ENCODE results near the gene SCARB2. TPM values are rescaled to one million over a fixed set of nuclear protein-coding genes. Genes with fewer than 3 reads are reported as not detected.

The SCARB2 gene
- total RNA-seq, 2 donors from 2014 or later = 156 to 164 TPM

DNA sequence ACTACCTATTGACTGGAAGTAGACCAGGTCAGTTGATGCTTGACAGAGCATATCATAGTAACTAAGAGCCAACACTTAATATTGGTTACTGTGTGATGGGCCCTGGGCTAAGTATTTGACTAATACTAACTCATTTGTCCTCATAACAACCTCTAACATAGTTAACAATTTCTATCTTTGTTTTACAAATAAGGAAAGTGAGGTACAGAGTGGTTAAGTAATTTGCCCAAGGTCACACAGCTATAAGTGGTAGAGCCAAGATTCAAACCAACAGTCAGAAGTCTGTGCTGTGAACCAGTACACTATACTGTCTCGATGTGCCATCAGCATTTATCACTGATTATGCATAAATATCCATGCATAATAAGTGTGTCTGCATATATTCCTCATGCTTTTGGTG, 38.3 kb downstream of the SCARB2 start:
- Histone ChIP-seq H3K27me3 (no peaks in the 10 kb centered on the region), H3K9ac (ENCODE audit: low read depth in 2 of 2, low read length in 2 of 2) (no peak overlapping the region), H3K4me3 (no peak overlapping the region), H3K36me3 (peaks cover 6% of the 10 kb centered on the region), H3K9me3 (no peaks in the 10 kb centered on the region), H3K4me1 (no peaks in the 10 kb centered on the region), H3K27ac (no peak overlapping the region)
- intact Hi-C loops (cut with DNase I) = no loop called here
- TF ChIP-seq, protein P1, sequence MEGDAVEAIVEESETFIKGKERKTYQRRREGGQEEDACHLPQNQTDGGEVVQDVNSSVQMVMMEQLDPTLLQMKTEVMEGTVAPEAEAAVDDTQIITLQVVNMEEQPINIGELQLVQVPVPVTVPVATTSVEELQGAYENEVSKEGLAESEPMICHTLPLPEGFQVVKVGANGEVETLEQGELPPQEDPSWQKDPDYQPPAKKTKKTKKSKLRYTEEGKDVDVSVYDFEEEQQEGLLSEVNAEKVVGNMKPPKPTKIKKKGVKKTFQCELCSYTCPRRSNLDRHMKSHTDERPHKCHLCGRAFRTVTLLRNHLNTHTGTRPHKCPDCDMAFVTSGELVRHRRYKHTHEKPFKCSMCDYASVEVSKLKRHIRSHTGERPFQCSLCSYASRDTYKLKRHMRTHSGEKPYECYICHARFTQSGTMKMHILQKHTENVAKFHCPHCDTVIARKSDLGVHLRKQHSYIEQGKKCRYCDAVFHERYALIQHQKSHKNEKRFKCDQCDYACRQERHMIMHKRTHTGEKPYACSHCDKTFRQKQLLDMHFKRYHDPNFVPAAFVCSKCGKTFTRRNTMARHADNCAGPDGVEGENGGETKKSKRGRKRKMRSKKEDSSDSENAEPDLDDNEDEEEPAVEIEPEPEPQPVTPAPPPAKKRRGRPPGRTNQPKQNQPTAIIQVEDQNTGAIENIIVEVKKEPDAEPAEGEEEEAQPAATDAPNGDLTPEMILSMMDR (IDR thresholded peaks at IDR 0.05) = no peak
- no peak for DNase-seq

DNA sequence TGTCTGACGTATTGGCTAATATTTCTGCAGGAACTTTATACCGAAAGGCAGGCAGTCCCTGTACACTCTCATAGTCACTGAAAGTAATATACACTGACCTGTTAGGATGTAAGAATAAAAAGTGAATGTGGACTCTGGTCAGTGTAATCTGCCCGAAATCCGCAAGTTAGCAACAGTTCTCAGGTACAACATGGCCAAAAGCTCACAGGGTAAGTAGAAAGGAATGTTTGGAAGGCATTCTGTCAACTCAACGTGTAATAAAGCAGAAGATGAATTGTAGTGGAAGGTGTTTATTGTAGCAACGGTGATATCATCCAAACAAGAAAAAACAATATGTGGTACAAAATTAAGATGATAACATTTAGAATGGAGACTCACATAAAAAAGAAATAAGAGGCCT, 39.4 kb downstream of the SCARB2 start:
- no peaks in the 10 kb centered on the region for H3K4me1 ChIP-seq
- no peak overlapping the region for H3K27ac ChIP-seq
- intact Hi-C loops (cut with DNase I) = no loop called here

DNA sequence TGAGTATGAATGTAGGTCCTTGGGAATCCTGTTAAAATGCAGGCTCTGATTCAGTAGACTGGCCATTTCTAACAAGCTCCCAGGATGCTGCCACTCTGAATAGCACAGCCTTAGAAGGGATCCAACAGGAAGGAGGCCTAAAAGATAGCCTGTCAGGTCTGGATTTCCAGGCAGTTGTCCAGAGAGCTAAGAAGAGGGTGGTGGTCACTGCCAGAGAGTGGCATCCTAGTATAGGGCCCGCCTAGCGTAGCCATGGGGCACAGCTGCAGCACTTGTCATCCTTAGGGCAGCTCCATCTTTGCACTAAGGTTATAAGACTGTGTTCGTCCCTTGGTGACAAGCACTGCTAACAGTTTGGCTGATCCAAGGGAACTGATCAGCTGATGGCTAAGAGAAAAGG, 44.9 kb downstream of the SCARB2 start:
- Histone ChIP-seq H3K4me3 (no peak overlapping the region), H3K9me3 (no peaks in the 10 kb centered on the region), H3K27me3 (no peaks in the 10 kb centered on the region), H3K9ac (ENCODE audit: low read depth in 2 of 2, low read length in 2 of 2) (no peak overlapping the region), H3K36me3 (peaks cover 8% of the 10 kb centered on the region), H3K4me1 (no peaks in the 10 kb centered on the region), H3K27ac (no peak overlapping the region)
- DNase-seq = no peak
- intact Hi-C loops (cut with DNase I) = no loop called here
- TF ChIP-seq, protein P1 (IDR thresholded peaks at IDR 0.05) = no peak

More for the DNA sequence above, 39.4 kb downstream of the SCARB2 start:
- no peak for DNase-seq
- no peak overlapping the region for H3K4me3 ChIP-seq
- H3K36me3 ChIP-seq = peaks cover 6% of the 10 kb centered on the region
- H3K9me3 ChIP-seq = no peaks in the 10 kb centered on the region
- TF ChIP-seq, protein P1 (IDR thresholded peaks at IDR 0.05) = no peak
- H3K27me3 ChIP-seq = no peaks in the 10 kb centered on the region
- no peak overlapping the region for H3K9ac ChIP-seq (ENCODE audit: low read depth in 2 of 2, low read length in 2 of 2)

DNA sequence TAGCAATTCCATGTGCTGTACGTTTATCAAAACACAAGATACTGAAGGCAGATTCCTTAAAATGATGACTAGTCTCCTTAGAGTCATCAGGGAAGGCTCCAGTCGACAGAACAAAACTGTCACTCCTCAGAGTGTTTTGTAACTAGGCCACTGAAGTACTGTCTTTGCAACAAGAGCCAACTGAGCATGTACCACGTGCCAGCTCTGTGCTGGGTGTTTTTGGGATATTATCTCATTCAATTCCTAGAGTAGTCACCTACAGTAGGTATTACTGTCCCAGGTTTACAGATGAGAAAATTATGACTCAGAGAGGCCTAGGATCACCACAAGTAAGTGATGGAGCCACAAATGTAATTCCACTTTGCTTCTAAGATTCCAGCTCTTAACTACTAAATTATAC, 47.1 kb downstream of the SCARB2 start:
- H3K4me3 ChIP-seq = no peak overlapping the region
- no peak for DNase-seq
- peaks cover 4% of the 10 kb centered on the region for H3K36me3 ChIP-seq
- TF ChIP-seq, protein P1 (IDR thresholded peaks at IDR 0.05) = no peak
- no peaks in the 10 kb centered on the region for H3K27me3 ChIP-seq
- H3K9me3 ChIP-seq = no peaks in the 10 kb centered on the region
- no peak overlapping the region for H3K9ac ChIP-seq (ENCODE audit: low read depth in 2 of 2, low read length in 2 of 2)
- no peak overlapping the region for H3K27ac ChIP-seq
- H3K4me1 ChIP-seq = no peaks in the 10 kb centered on the region
- intact Hi-C loops (cut with DNase I) = no loop called here

DNA sequence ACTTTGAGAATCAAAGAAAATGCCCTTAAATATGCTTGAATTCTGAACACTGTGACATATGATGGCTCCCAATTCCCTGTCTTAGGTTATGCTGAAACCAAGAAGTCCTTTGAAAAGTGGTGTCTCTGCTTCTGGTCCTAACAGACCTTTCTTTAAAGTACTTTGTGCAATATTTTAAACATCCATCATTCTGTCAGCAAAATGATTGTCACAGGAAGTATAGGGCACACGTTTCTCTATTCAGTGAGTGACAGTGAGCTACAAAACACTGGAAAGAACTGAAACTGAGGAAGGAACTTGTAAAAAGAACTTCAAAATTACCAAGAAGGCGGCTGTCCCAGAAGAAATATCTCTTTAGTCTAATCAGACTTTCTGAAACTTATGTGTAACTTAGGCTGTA, 53.3 kb downstream of the SCARB2 start:
- TF ChIP-seq, protein P1 (IDR thresholded peaks at IDR 0.05) = no peak
- intact Hi-C loops (cut with DNase I) = no loop called here
- Histone ChIP-seq H3K9me3 (no peaks in the 10 kb centered on the region), H3K36me3 (peaks cover 4% of the 10 kb centered on the region), H3K9ac (ENCODE audit: low read depth in 2 of 2, low read length in 2 of 2) (no peak overlapping the region), H3K27ac (no peak overlapping the region), H3K27me3 (no peaks in the 10 kb centered on the region), H3K4me3 (no peak overlapping the region), H3K4me1 (no peaks in the 10 kb centered on the region)
- DNase-seq = no peak

DNA sequence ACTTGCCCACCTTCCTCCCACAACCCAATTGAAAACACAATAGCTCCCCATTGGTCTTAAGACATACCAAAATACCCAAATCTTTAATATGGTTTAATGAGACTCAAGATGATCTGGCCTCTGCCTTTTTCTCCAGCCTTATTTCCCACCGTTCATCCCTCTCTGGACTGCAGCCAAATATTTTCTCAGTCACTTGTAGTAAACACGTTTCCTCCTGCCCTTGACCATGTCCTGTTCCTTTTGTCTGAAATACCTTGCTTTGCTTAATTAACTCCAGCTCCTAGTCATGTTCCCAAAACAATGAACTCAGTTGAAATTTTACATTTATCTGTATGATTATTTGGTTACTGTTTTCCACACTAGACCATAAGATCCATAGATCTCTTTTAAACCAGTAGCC, 57.0 kb downstream of the SCARB2 start:
- Histone ChIP-seq H3K4me3 (no peak overlapping the region), H3K4me1 (no peaks in the 10 kb centered on the region), H3K9ac (ENCODE audit: low read depth in 2 of 2, low read length in 2 of 2) (no peak overlapping the region), H3K9me3 (no peaks in the 10 kb centered on the region), H3K27ac (no peak overlapping the region), H3K36me3 (peaks cover 4% of the 10 kb centered on the region), H3K27me3 (no peaks in the 10 kb centered on the region)
- intact Hi-C loops (cut with DNase I) = no loop called here
- TF ChIP-seq, protein P1 (IDR thresholded peaks at IDR 0.05) = no peak
- no peak for DNase-seq
